D341Med (cell line): ENCODE measurements around the gene ANKRD39.
"Not testable (repeated sequence)": the region's sequence is repeated elsewhere in the genome, so short reads cannot be mapped to it uniquely, and the experiment has no call there.

ENCODE experiments used
- DNase-seq: peaks from one replicate; pipeline ENCODE4 v3.0.0; 2012; ENCODE audit warnings: low spot score

The ANKRD39 gene

GRCh38 chr2:96870626-96871255 lies 12.9 kb upstream of the ANKRD39 start:
- DNase-seq, result no peak

GRCh38 chr2:96869822-96870625 lies 12.2 kb upstream of the ANKRD39 start, which contains the start of gene SEMA4C:
SEMA4C (minus strand) TSS chr2:96870080; CDS start chr2:96867886, 2,194 bp downstream.
- DNase-seq, result peak; percentile 75

- peak; percentile 69 for DNase-seq
Measured at GRCh38 chr2:96869281-96869821, 11.5 kb upstream of the ANKRD39 start.

- DNase-seq, result peak; percentile 92
Measured at GRCh38 chr2:96868555-96869280, 10.9 kb upstream of the ANKRD39 start.

- DNase-seq, result no peak
Measured at GRCh38 chr2:96867756-96868554, 10.1 kb upstream of the ANKRD39 start.

- no peak for DNase-seq
Measured at GRCh38 chr2:96866986-96867755, 9.4 kb upstream of the ANKRD39 start.

GRCh38 chr2:96866586-96866985 lies 8.8 kb upstream of the ANKRD39 start:
- no peak for DNase-seq

- no peak for DNase-seq
Measured at GRCh38 chr2:96866149-96866548, 8.3 kb upstream of the ANKRD39 start.

- DNase-seq, result no peak
Measured at GRCh38 chr2:96865654-96866053, 7.8 kb upstream of the ANKRD39 start.

- DNase-seq, result no peak
Measured at GRCh38 chr2:96864343-96865091, 6.7 kb upstream of the ANKRD39 start.

- no peak for DNase-seq
Measured at GRCh38 chr2:96863575-96864342, 5.9 kb upstream of the ANKRD39 start.

GRCh38 chr2:96863056-96863455 lies 5.2 kb upstream of the ANKRD39 start:
- DNase-seq, result not testable (repeated sequence)

GRCh38 chr2:96861074-96861473 lies 3.3 kb upstream of the ANKRD39 start:
- DNase-seq, result no peak

- no peak for DNase-seq
Measured at GRCh38 chr2:96860065-96861029, 2.5 kb upstream of the ANKRD39 start.

GRCh38 chr2:96859681-96860064 lies 1.9 kb upstream of the ANKRD39 start:
- DNase-seq, result no peak

- no peak for DNase-seq
Measured at GRCh38 chr2:96859099-96859649, 1.4 kb upstream of the ANKRD39 start.

- no peak for DNase-seq
Measured at GRCh38 chr2:96856776-96857666, 795 bp downstream of the ANKRD39 start.
